Esophagus (tissue), 2 donors: ENCODE data around the gene TCERG1L. TPM values are rescaled to one million over a fixed set of nuclear protein-coding genes. Genes with fewer than 3 reads are reported as not detected.
"Not testable (repeated sequence)": the region's sequence is repeated elsewhere in the genome, so short reads cannot be mapped to it uniquely, and the experiment has no call there.

Source experiments
- H3K27ac ChIP-seq, 2 donors: one replicate each; pipeline ENCODE4 v1.5.1; 2013; ENCODE audit warnings: low read depth in 2 of 2, mild to moderate bottlenecking in 2 of 2, inconsistent platforms in 1 of 2, low read length in 1 of 2, moderate library complexity in 1 of 2
- H3K27me3 ChIP-seq, 2 donors: one replicate each; pipeline ENCODE4 v1.6.1; 2013; ENCODE audit warnings: low read length in 2 of 2, control low read depth in 1 of 2, mild to moderate bottlenecking in 1 of 2; ENCODE audit not compliant: insufficient read depth in 2 of 2, control insufficient read depth in 1 of 2
- H3K36me3 ChIP-seq, 2 donors: one replicate each; pipeline ENCODE4 v1.6.1; 2013; ENCODE audit warnings: low read length in 1 of 2; ENCODE audit not compliant: control insufficient read depth in 2 of 2, insufficient read depth in 2 of 2
- H3K4me1 ChIP-seq, 2 donors: one replicate each; pipeline ENCODE4 v1.6.1; 2013; ENCODE audit warnings: low read length in 1 of 2; ENCODE audit not compliant: control insufficient read depth in 2 of 2, insufficient read depth in 2 of 2
- H3K4me3 ChIP-seq, 2 donors: one replicate each; pipeline ENCODE4 v1.5.1; 2013; ENCODE audit warnings: low read length in 2 of 2, mild to moderate bottlenecking in 2 of 2, low read depth in 1 of 2, moderate library complexity in 1 of 2
- H3K9me3 ChIP-seq, 2 donors: one replicate each; pipeline ENCODE4 v1.6.1; 2013; ENCODE audit warnings: mild to moderate bottlenecking in 2 of 2, low read depth in 1 of 2, low read length in 1 of 2, moderate library complexity in 1 of 2; ENCODE audit not compliant: control insufficient read depth in 2 of 2, insufficient read depth in 1 of 2
- WGBS, 2 donors: extraction: QIAGEN DNeasy Blood & Tissue Kit; methylation state at CpG; one replicate each; pipeline ENCODE4 v1.1.7; 2013; 5-methylcytosine and 5-hydroxymethylcytosine counted together
- polyA plus RNA-seq, 2 donors: library from polyadenylated mRNA; stranded (reverse); fragments of 200-250 nt; gene quantifications; one replicate each; pipeline ENCODE4 v1.2.3, GENCODE V29; 2013
- donor health status: healthy with polysubstance abuse.
- donor health status: Bipolar disorder and iron deficiency.

The TCERG1L gene
- polyA plus RNA-seq, 2 donors, result 0.48 TPM; not detected in 1

DNA sequence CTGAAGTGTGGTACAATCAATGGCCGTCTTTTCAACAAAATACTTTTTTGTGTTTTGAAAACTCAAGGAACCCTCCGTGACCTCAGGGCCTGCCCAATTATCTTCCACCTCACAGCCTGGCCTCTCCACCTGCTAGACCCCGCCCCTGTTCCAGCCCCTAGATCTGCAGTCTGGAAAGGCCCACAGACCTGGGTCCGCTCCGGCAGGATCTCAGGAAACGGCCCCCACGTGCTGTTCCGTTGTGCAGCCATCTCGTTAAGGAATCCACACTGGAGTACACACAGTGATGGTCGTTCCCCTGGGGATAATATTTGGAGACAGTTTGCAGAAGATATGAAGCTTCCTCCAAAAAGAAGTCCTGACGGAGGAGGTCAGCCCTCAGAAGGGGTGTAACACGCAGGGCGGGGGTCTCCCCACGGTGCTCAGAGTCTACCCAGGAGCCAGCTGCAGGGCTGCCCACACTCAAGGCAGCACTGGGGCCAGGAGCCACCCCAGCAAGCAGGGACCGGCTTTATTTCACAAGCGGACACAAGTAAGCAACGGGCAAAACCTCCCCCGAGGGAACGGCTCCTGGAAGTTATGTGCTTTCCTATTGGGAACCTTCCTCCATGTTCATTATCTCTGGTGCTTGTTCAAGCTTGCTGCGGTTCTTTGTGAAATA is 73.4 kb downstream of the TCERG1L start:
- WGBS, 2 donors, result 81 to 83% methylated on average over 20 of the region's 20 CpGs
- H3K4me3 ChIP-seq, result no peak overlapping the region
- no peak overlapping the region for H3K27ac ChIP-seq
- H3K4me1 ChIP-seq, result no peaks in the 10 kb centered on the region
- no peaks in the 10 kb centered on the region for H3K36me3 ChIP-seq
- H3K27me3 ChIP-seq, result no peaks in the 10 kb centered on the region
- H3K9me3 ChIP-seq, result peaks cover 0 to 3% of the 10 kb centered on the region in 2 donors

DNA sequence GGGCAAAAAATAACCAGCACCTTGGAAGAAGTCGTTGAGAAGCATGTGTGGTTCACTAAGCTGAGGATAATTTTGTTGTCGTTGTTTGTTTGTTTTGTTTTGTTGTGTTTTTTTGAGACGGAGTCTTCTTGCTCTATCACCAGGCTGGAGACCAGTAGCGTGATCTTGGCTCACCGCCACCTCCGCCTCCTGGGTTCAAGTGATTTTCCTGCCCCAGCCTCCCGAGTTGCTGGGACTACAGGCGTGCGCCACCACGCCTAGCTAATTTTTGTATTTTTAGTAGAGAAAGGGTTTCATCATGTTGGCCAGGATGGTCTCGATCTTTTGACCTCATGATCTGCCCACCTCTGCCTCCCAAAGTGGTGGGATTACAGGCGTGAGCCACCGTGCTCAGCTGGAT is 76.9 kb downstream of the TCERG1L start:
- not testable (repeated sequence) for H3K36me3 ChIP-seq, H3K27ac ChIP-seq, H3K27me3 ChIP-seq, H3K4me3 ChIP-seq, H3K4me1 ChIP-seq, H3K9me3 ChIP-seq
- 86 to 89% methylated on average over 13 of the region's 13 CpGs for WGBS, 2 donors

DNA sequence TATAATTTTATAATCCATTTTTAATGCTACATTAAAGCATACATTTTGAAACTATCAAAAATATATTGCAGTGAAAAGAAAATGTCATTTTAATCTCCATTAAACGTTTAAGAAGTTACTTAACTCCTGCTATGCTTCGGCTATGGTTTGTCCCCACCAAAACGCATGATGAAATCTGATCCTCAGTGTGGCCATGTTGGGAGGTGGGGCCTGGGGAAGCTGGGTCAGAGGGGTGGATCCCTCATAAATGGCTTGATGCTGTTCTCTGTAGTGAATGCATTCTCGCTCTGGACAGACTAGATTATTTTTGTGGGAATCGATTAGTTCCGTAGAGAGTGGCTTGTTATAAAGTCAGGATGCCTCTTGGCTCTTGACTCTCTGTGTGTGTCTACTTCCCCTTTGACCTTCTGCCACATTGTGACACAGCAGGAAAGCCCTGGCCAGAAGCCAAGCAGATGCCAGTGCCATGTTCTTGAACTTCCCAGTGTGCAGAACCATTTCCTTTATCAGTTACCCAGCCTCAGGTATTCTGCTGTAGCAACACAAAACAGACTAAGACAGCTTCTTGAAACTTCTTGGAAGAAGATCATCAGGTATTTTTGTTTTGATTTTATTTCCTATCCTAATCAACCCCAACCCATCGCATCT is 77.8 kb downstream of the TCERG1L start:
- Histone ChIP-seq H3K27me3 (no peaks in the 10 kb centered on the region), H3K27ac (no peak overlapping the region), H3K36me3 (no peaks in the 10 kb centered on the region), H3K4me1 (no peaks in the 10 kb centered on the region), H3K4me3 (no peak overlapping the region), H3K9me3 (peaks cover 0 to 4% of the 10 kb centered on the region in 2 donors)
- 64 to 65% methylated on average over 7 of the region's 7 CpGs for WGBS, 2 donors

DNA sequence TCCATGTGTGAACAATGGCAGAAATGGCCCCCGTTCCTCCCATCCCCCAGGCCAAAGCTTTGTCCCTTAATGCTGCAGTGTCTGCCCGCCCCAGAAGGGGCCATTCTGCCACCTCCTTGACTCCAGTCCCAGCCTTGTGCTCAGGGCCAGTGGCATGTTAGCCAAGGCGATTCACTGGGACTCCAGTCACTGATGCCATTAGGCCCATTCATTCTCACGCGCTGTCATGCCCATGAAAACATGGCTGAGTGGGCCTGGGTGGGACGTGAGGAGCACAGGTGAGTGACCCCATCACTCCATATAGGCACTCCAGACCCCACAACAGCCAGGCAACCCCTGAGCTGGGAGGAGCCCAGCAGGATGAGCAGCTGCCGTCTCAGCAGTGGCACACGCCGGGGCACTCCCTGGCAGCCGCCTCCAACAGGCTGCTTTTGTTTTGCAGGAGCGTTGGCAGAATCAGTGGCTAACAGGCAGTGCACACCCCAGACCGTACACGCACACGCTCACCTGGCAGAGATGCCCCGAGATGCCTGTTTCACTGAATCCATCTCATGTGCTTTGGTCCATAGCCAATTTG is 79.5 kb downstream of the TCERG1L start:
- WGBS, 2 donors, result 60 to 64% methylated on average over 15 of the region's 15 CpGs
- no peak overlapping the region for H3K27ac ChIP-seq
- no peaks in the 10 kb centered on the region for H3K27me3 ChIP-seq
- H3K9me3 ChIP-seq, result peaks cover 4% of the 10 kb centered on the region in 2 donors
- H3K4me3 ChIP-seq, result no peak overlapping the region
- H3K4me1 ChIP-seq, result no peaks in the 10 kb centered on the region
- H3K36me3 ChIP-seq, result no peaks in the 10 kb centered on the region

DNA sequence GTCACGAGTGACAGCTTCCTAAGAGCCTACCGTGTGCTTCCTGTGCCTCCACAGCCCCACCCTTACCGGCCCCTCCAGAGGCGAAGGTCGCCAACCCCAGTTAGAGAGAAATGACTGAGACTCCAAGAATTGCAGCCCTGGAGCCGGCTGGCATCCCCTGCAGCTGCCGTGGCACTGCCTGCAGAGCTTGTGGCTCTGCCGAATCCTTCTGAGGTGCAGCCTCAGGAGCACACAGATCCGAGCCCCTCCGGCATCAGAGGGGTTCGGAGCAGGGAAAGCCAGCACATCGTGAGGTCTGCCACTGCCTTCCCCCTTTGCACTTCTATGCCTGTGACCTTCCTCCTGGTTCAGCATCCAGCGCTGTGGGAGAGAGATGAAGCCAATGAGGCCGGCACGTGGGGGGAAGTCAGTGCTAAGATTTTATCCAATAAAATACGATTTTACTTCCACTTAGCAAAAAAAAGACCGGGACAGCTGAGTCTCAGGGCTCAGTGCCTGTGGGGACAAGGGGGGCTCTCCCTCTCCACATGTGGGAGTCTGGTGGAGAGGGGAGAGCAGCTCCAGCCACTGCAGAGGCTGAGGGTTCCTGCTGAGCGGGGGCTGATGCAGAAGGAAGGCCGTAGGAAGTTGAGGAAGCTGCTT is 80.1 kb downstream of the TCERG1L start:
- H3K36me3 ChIP-seq, result no peaks in the 10 kb centered on the region
- peaks cover 4% of the 10 kb centered on the region in 2 donors for H3K9me3 ChIP-seq
- no peaks in the 10 kb centered on the region for H3K4me1 ChIP-seq
- no peak overlapping the region for H3K27ac ChIP-seq
- H3K27me3 ChIP-seq, result no peaks in the 10 kb centered on the region
- WGBS, 2 donors, result 65 to 67% methylated on average over 19 of the region's 19 CpGs
- no peak overlapping the region for H3K4me3 ChIP-seq

DNA sequence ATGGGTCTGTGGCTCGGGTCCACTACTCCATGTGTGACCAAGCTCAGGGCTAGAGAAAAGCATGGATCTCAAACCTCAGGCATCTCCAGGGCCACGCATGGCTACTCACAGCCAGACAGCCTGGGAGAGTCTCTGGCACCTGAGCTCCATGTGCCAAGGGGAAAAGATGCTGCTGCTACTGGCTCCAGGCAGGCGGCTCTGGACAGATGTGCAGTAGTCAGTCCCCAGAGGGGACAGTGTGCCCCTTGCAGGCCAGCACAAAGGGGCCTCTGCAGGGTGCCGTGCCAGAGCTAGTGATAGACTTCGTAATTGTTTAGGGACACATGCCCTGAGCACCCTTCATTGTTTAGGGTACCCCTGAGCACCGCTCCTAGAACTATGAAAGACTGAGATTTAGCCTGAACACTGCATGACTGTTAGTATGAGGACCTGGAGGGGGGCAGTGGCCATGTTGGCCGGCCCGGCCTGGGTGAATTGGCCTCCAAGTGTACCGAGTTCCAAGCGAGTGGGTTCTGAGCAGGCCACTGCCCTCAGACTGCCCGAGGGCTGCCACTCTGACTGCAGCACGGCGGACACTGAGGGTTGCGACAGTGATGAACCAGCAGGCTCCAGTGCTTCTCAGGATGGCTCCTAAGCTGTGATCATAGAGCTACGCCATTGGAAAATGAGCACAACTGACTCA is 80.7 kb downstream of the TCERG1L start:
- Histone ChIP-seq H3K4me1 (no peaks in the 10 kb centered on the region), H3K9me3 (peaks cover 4% of the 10 kb centered on the region in 2 donors)
- WGBS, 2 donors, result 86 to 92% methylated on average over 15 of the region's 15 CpGs

DNA sequence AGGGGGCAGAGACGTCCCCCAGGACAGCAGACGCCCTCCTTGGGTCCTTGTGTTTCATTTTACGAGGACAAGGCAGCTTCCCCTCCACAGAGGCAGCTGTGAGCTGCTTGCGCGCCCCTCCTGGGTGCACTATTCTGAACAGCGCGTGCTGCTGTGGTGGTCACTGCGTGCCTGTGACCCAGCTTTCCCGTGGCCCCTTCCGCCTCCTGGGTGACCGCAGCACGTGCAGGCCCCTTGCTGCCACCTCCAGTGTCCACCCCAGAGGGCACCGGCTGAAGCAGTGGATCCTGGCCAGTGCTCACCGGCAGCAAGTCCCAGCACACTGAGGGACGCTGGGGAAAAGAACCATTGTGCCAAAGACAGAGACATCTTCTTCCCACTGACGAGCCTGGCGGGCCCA is 81.4 kb downstream of the TCERG1L start:
- no peak overlapping the region for H3K27ac ChIP-seq
- H3K27me3 ChIP-seq, result no peaks in the 10 kb centered on the region
- peaks cover 4% of the 10 kb centered on the region in 2 donors for H3K9me3 ChIP-seq
- no peaks in the 10 kb centered on the region for H3K4me1 ChIP-seq
- no peaks in the 10 kb centered on the region for H3K36me3 ChIP-seq
- 84 to 86% methylated on average over 17 of the region's 17 CpGs for WGBS, 2 donors
- H3K4me3 ChIP-seq, result no peak overlapping the region

More for the DNA sequence above, 80.7 kb downstream of the TCERG1L start:
- no peaks in the 10 kb centered on the region for H3K27me3 ChIP-seq
- H3K4me3 ChIP-seq, result no peak overlapping the region
- no peak overlapping the region for H3K27ac ChIP-seq
- no peaks in the 10 kb centered on the region for H3K36me3 ChIP-seq

DNA sequence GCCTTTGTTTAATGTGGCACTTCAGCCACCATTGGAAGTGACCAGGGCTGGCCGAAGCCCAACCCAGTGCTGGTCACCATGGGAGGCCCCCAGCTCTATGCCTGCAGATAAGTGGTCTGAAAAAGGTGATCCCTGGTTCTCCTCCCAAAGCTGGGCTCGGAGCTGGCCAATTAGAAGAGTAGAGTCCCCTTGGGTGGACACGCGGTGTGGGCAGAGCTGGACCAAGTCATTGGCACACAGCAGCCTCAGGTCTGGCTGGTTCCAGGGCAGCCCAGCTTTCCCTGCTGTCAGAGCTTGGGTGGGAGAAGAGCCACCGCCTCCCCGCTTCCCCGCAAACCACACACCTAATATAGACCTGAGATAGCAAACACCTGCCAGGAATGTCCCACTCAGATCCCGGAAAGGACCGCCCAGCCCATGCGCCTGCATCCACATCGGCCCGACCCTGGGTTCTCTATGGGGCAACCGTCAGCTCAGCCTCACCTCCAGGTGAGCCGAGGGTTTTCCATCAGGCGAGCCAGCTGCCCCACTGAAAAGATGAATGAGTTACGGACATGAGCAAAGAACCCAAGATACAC is 84.3 kb downstream of the TCERG1L start:
- Histone ChIP-seq H3K4me1 (no peaks in the 10 kb centered on the region), H3K27me3 (no peaks in the 10 kb centered on the region), H3K27ac (no peak overlapping the region), H3K4me3 (no peak overlapping the region), H3K9me3 (peaks cover 4% of the 10 kb centered on the region in 2 donors), H3K36me3 (no peaks in the 10 kb centered on the region)
- 90 to 92% methylated on average over 16 of the region's 16 CpGs for WGBS, 2 donors
